PFSK-1 (cell line): Measurements from ENCODE around the gene C1orf74.

Source experiments
- FOXP2 ChIP-seq: optimal IDR thresholded peaks from 2 replicates; pipeline ENCODE3; 2011; ENCODE audit warnings: borderline replicate concordance, control low read depth, inconsistent platforms; ENCODE audit not compliant: insufficient read depth; ENCODE audit errors: extremely low read length, extremely low read depth
- POLR2AphosphoS5 ChIP-seq: IDR thresholded peaks from 2 replicates; pipeline ENCODE4 v1.6.1; 2012; ENCODE audit warnings: low read depth, mild to moderate bottlenecking, control low read depth, low read length, moderate library complexity
- SIN3A ChIP-seq: IDR thresholded peaks from 2 replicates; pipeline ENCODE4 v1.6.1; 2012; ENCODE audit warnings: mild to moderate bottlenecking, low read length, moderate library complexity, borderline replicate concordance; ENCODE audit not compliant: insufficient read depth
- TAF1 ChIP-seq: IDR thresholded peaks from 2 replicates; pipeline ENCODE4 v1.6.1; 2012; ENCODE audit warnings: low read length, control low read depth, borderline replicate concordance; ENCODE audit not compliant: insufficient read depth
- TF ChIP-seq, protein P1 (sequence below), 2 experiments: IDR thresholded peaks; 2 replicates each; pipeline versions ENCODE4 v1.6.1 to v1.8.0; 2011 to 2012; ENCODE audit warnings: low read depth in 2 of 2, low read length in 2 of 2, control low read depth in 1 of 2, inconsistent platforms in 1 of 2, mild to moderate bottlenecking in 1 of 2, moderate library complexity in 1 of 2; ENCODE audit not compliant: insufficient read depth in 1 of 2

Gene C1orf74

GRCh38 chr1:209743145-209743482 is 41.2 kb downstream of the C1orf74 start:
- TF ChIP-seq TAF1 (no peak), FOXP2 (no peak), SIN3A (no peak), POLR2AphosphoS5 (no peak)
- TF ChIP-seq, protein P1, sequence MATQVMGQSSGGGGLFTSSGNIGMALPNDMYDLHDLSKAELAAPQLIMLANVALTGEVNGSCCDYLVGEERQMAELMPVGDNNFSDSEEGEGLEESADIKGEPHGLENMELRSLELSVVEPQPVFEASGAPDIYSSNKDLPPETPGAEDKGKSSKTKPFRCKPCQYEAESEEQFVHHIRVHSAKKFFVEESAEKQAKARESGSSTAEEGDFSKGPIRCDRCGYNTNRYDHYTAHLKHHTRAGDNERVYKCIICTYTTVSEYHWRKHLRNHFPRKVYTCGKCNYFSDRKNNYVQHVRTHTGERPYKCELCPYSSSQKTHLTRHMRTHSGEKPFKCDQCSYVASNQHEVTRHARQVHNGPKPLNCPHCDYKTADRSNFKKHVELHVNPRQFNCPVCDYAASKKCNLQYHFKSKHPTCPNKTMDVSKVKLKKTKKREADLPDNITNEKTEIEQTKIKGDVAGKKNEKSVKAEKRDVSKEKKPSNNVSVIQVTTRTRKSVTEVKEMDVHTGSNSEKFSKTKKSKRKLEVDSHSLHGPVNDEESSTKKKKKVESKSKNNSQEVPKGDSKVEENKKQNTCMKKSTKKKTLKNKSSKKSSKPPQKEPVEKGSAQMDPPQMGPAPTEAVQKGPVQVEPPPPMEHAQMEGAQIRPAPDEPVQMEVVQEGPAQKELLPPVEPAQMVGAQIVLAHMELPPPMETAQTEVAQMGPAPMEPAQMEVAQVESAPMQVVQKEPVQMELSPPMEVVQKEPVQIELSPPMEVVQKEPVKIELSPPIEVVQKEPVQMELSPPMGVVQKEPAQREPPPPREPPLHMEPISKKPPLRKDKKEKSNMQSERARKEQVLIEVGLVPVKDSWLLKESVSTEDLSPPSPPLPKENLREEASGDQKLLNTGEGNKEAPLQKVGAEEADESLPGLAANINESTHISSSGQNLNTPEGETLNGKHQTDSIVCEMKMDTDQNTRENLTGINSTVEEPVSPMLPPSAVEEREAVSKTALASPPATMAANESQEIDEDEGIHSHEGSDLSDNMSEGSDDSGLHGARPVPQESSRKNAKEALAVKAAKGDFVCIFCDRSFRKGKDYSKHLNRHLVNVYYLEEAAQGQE (IDR thresholded peaks at IDR 0.05; ENCODE audit: insufficient read depth in 1 of 2, low read depth in 2 of 2, low read length in 2 of 2), result no peak

DNA sequence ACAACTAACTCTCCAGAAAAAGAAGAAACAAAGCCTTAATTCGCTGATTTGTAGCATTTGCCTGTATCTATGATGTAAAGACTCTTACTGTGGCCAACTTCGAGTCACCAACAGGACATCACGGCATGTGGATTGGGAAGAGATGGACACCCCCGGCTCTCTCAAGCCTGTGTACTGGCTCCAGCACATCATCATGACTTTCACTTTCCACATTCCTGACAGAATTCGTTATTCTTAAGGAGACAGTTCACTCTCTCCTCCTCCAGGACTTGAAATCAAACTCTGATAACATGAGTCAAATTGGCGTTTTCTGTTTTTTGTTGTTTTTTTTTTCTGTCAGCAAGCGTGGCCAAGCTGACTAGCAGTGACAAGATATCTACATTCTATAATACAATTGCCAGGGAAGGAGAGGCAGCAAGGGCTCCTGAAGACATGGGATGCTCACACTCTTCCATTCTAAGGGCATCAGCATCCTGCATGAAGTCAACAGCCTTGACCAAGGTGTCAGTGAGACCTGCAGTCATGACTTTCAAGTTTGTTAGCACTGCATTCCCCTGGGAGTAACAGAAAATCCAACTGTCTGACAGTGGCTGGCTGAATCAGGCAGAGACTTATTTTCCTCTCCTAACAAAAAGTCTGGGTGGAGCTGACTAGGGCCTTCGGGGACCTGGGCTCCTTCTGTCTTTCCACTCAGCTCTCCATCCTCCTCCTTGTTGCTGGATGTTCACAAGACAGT is 41.8 kb downstream of the C1orf74 start:
- TF ChIP-seq, protein P1 (IDR thresholded peaks at IDR 0.05; ENCODE audit: insufficient read depth in 1 of 2, low read depth in 2 of 2, low read length in 2 of 2), result no peak
- TF ChIP-seq FOXP2 (no peak), POLR2AphosphoS5 (no peak), SIN3A (no peak), TAF1 (no peak)

GRCh38 chr1:209741889-209742288 is 42.5 kb downstream of the C1orf74 start:
- TF ChIP-seq, protein P1 (IDR thresholded peaks at IDR 0.05; ENCODE audit: insufficient read depth in 1 of 2, low read depth in 2 of 2, low read length in 2 of 2), result no peak
- TF ChIP-seq POLR2AphosphoS5 (no peak), FOXP2 (no peak), SIN3A (no peak), TAF1 (no peak)

DNA sequence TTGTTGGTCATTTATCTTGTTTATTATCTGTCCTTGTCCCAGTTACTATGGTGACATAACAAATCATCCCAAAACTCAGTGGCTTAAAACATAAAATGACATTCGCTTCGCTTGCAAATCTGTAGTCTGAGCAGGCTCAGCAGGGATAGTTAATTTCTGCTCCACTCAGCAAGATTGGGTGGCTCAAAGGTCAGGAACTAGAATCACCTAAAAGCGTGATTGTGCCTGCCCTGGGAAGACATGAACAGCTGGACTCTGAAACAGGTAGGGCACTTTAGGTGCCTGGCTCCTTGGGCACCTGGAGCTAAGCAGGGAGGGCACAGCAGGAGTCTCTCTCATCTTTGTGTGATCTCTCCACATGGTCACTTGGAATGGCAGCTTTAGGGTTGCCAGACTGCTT is 43.2 kb downstream of the C1orf74 start:
- TF ChIP-seq, protein P1 (IDR thresholded peaks at IDR 0.05; ENCODE audit: insufficient read depth in 1 of 2, low read depth in 2 of 2, low read length in 2 of 2), result no peak

- TF ChIP-seq FOXP2 (no peak), TAF1 (no peak), POLR2AphosphoS5 (no peak), SIN3A (no peak)
- TF ChIP-seq, protein P1 (IDR thresholded peaks at IDR 0.05; ENCODE audit: insufficient read depth in 1 of 2, low read depth in 2 of 2, low read length in 2 of 2), result no peak
Measured at GRCh38 chr1:209738270-209738669, 46.1 kb downstream of the C1orf74 start.
